GM21423 (cell line): Measurements from ENCODE around the gene WFDC1.

ENCODE experiments used
- ATAC-seq: cut with Tn5 transposase; IDR thresholded peaks from one replicate; pipeline ENCODE4 v1.9.1; 2021; ENCODE audit warnings: mild to moderate bottlenecking, moderate library complexity; ENCODE audit not compliant: unreplicated experiment

WFDC1 gene

GRCh38 chr16:84299734-84300440, 5.2 kb downstream of the WFDC1 start:
- no peak for ATAC-seq

- ATAC-seq, result no peak
These were observed 7.7 kb downstream of the WFDC1 start for GRCh38 chr16:84302111-84302954.

- ATAC-seq, result no peak
These were observed 8.3 kb downstream of the WFDC1 start for GRCh38 chr16:84303023-84303422.

GRCh38 chr16:84303516-84303915, 8.8 kb downstream of the WFDC1 start:
- ATAC-seq, result no peak

GRCh38 chr16:84306564-84306963, 11.9 kb downstream of the WFDC1 start:
- ATAC-seq, result no peak

- no peak for ATAC-seq
These were observed 12.7 kb downstream of the WFDC1 start for GRCh38 chr16:84307209-84307954.

GRCh38 chr16:84308120-84308519, 13.4 kb downstream of the WFDC1 start:
- ATAC-seq, result no peak

- no peak for ATAC-seq
These were observed 16.0 kb downstream of the WFDC1 start for GRCh38 chr16:84310642-84311041.

GRCh38 chr16:84312783-84313382, 18.2 kb downstream of the WFDC1 start:
- ATAC-seq, result no peak

- ATAC-seq, result no peak
These were observed 19.2 kb downstream of the WFDC1 start for GRCh38 chr16:84313921-84314320.

GRCh38 chr16:84314373-84314772, 19.7 kb downstream of the WFDC1 start:
- ATAC-seq, result no peak

- ATAC-seq, result no peak
These were observed 20.1 kb downstream of the WFDC1 start for GRCh38 chr16:84314814-84315213.

GRCh38 chr16:84315422-84315821, 20.7 kb downstream of the WFDC1 start:
- no peak for ATAC-seq

GRCh38 chr16:84318091-84318975, 23.7 kb downstream of the WFDC1 start:
- ATAC-seq, result no peak

GRCh38 chr16:84319146-84319760, 24.6 kb downstream of the WFDC1 start:
- ATAC-seq, result no peak

- no peak for ATAC-seq
These were observed 25.8 kb downstream of the WFDC1 start for GRCh38 chr16:84320511-84320910.

GRCh38 chr16:84321932-84322331, 27.3 kb downstream of the WFDC1 start:
- no peak for ATAC-seq

- no peak for ATAC-seq
These were observed 28.1 kb downstream of the WFDC1 start for GRCh38 chr16:84322749-84323148.

- no peak for ATAC-seq
These were observed 28.9 kb downstream of the WFDC1 start for GRCh38 chr16:84323606-84324005.
